A549 treated with dexamethasone at 1 μM for 4 hours (cell line): ENCODE results near the gene TIRAP. TPM values are rescaled to one million over a fixed set of nuclear protein-coding genes. Genes with fewer than 3 reads are reported as not detected.

ENCODE experiments used
- total RNA-seq: library from RNA; stranded (reverse); fragments of 200-300 nt; extraction: Qiagen RNA extraction; gene quantifications from 5 replicates; pipeline ENCODE4 v1.2.3, GENCODE V29; 2022

TIRAP gene, protein sequence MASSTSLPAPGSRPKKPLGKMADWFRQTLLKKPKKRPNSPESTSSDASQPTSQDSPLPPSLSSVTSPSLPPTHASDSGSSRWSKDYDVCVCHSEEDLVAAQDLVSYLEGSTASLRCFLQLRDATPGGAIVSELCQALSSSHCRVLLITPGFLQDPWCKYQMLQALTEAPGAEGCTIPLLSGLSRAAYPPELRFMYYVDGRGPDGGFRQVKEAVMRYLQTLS
- 5.6 to 7.5 TPM (median 6.6 TPM) in 5 replicates for total RNA-seq

DNA sequence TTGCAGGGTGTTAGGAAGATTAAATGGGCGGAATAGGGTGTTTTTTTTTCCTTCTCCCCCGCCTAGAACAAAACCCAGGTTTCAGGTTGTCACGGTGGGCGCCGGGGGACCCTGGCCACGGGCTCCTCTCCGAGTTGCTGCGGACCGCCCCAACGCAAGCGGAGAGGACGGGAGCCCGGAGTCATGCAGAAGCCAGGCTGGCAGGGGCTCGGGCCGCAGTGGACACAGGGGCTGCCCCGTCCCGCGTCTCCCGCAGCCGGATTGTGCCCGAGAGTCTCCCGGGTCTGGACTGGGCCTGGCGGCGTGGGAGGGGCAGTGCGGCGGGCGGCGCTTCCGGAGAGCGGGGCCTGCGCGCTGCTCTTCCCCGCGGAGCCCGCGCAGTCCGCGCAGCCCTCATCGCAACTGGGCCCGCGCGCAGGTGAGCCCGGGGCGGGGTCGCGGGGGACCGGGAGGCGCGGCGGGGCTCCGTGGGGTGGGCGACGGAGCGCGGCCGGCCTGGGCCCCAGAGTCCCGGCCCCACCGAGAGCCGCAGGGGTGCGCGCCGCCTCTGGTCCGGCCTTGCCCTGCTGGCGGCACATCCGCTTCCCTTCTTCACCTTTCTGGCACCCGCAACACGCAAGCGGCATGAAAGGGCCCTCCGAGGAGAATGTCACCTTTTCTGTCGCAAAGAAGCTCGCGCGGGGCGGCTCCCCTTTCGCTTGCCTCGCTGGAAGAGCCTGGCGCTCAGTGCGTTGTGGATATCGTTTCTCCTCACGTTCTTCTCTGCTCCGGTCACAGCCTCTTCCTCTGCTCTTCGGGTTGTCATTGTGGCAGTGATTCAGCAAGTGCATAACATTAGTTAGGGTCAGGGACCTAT, at the start of gene TIRAP:
TIRAP (plus strand) TSS at position 358 of the 856 bp plus-strand sequence. CDS start 7,802 bp downstream, outside the sequence.

DNA sequence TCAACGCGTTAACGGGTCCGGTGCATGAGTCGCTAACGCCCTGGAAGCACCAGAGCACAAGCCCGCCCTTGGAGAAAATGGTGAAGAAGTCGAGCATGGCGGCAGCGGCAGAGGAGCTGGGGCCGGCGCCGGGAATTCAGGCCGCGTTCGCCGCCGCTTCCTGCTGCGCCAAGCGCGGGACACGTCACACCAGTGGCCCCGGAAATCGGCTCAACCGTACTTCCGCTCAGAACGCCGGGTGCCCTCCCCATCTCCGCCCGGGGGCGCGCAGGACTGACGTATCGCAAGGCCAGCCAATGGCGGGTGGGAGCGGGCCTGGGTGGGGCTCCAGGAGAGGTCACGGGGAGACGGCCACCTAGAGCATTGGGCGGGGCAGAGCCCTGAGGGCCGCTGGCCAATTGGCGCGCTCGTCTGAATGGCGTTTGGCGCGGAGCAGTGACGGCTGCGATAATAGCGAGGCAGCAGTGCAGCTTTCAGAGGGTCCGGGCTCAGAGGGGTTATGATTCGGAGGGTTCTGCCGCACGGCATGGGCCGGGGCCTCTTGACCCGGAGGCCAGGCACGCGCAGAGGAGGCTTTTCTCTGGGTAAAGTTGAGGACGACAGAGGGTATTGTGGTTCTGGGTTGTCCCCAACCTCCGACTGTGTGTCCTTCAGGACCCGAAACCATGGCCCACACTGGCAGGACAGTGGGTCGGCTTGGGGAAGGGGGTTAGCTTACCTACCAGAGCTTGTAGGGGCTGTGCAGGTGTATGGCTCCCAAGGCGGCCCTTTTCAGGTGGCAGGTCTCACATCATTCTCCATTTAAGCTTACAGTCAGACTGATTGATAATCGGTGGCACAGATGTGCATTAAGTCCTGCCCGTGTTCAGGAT, 13.9 kb upstream of the TIRAP start, which contains the start of the genes FOXRED1 and SRPRA:
FOXRED1 (plus strand) TSS at position 447 of the 872 bp plus-strand sequence; CDS start at position 500, 53 bp downstream.
SRPRA (minus strand) TSS at position 188 of the 872 bp plus-strand sequence; CDS start at position 97, 91 bp downstream.

DNA sequence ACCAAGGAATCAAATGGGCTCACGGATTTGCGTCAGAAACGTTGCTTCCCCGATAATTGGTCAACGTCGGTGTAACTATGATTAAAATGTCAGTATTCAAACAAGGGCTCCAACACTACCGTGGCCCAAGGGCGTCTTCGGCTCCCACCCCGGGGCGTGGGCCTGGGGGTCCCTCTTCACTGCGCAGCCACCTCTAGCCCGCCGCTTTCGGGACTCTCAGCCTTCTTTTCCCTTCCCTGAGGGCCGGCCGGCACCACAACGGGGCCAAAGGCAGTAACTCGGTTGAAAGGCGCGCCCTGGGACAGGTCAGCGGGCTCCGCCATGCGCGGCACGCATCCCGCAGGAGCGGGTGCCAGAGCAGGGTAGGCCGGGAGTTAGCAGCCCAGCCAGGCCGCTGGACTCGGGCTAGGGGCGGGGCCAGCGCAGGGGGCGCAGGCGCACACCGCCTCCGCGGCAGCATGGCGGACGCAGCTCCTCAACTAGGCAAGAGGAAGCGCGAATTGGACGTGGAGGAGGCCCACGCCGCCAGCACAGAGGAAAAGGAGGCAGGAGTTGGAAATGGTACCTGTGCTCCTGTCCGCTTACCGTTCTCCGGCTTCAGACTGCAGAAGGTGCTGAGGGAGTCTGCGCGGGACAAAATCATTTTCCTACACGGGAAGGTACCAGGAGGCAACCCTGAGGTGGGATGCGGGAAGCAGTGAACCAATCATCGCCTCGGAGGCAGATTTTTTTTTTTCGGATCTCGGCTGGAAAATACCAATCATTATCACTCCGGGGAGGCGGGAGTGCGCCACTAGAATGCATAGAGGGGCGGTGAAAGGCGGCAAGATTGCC, 20.9 kb downstream of the TIRAP start, which contains the start of gene DCPS:
DCPS (plus strand) TSS at position 438 of the 834 bp plus-strand sequence; CDS start at position 459, 21 bp downstream.

Other genes with a start within 250 kb of the TIRAP start
- gene CDON, start 220.2 kb upstream of the TIRAP start, total RNA-seq, result 1.2 to 2.9 TPM (median 1.6 TPM) in 5 replicates
- gene RPUSD4, start 71.4 kb upstream of the TIRAP start, total RNA-seq, result 15.0 to 16.5 TPM (median 15.6 TPM) in 5 replicates
- gene FAM118B, start 71.3 kb upstream of the TIRAP start, total RNA-seq, result 13.4 to 16.9 TPM (median 14.9 TPM) in 5 replicates
- gene SRPRA, start 14.2 kb upstream of the TIRAP start, total RNA-seq, result 57.1 to 60.7 TPM (median 59.4 TPM) in 5 replicates
- 18.8 to 23.1 TPM (median 21.6 TPM) in 5 replicates for gene FOXRED1, start 13.9 kb upstream of the TIRAP start, total RNA-seq
- gene DCPS, start 21.0 kb downstream of the TIRAP start, total RNA-seq, result 18.5 to 20.7 TPM (median 19.2 TPM) in 5 replicates
- gene ST3GAL4, start 72.6 kb downstream of the TIRAP start, total RNA-seq, result 28.4 to 32.6 TPM (median 30.7 TPM) in 5 replicates